ENCODE results near the gene MAP3K5.
"Not testable (repeated sequence)": the region's sequence is repeated elsewhere in the genome, so short reads cannot be mapped to it uniquely, and the experiment has no call there.

MAP3K5 gene

GRCh38 chr6:136604928-136605510, 187.3 kb downstream of the MAP3K5 start:
- no peak for DNase-seq

DNA sequence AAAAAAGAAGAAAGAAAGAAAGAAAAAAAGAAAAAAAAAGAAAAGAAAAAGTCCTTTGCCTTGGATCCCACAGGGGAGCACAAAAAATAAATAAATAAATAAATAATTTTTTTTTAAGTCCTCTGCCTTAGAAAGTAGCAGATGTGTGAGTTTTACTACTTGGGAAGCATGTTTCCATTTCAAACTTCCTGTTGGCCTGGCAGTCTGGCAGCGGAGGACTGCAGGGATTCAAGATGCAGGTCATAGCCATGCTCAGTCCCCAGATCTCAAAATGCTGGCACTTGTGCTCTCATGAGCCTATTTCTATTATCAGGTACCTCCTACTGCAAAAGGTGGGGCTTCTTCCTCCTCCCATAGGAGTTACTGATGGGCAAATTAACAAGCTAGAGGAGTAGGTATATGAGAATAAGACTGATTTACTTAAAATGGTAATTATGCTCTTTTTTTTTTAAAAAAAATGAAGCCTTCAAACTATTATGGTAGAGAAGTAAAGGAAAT, 187.9 kb downstream of the MAP3K5 start:
- DNase-seq, result no peak

GRCh38 chr6:136600818-136601217, 191.5 kb downstream of the MAP3K5 start:
- DNase-seq, result no peak

GRCh38 chr6:136599329-136600011, 192.8 kb downstream of the MAP3K5 start:
- DNase-seq, result no peak

GRCh38 chr6:136598048-136598447, 194.2 kb downstream of the MAP3K5 start:
- DNase-seq, result no peak

GRCh38 chr6:136594671-136595070, 197.6 kb downstream of the MAP3K5 start:
- DNase-seq, result no peak

DNA sequence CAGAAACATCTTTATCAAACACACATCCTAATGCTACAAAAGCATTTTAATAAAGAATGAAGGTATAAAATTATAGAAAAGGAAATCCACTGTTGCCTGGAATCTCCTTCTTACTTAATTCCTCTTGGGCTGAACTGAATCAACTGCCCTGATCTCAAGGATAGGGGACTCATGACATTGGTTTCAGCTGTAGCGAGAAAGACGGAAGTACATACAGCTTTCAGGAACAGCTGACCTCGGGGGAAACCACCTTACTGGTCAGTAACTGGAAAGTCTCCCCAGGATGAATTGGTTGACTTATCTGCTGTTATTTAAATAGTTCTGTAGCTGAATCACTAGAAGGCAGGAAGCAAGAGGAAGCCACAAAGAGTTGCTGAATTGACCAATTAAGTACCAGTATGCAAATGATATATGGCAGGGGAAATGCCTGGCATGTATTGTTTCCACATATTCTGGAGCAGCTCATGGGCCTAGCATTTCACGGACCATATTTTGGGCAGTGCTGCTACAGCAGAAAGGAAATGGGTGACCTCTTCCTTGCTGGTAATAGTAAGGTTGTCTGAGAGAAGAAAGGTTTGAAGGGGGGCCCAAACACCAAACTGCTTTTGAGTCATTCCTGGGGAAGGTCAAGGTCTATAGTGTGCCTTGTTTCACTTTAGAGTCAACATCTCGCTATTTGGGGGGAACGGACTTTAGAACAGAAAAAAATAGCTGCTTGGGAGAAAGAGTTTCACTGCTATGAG, 198.4 kb downstream of the MAP3K5 start:
- no peak for DNase-seq

GRCh38 chr6:136592930-136593673, 199.2 kb downstream of the MAP3K5 start:
- no peak for DNase-seq

DNA sequence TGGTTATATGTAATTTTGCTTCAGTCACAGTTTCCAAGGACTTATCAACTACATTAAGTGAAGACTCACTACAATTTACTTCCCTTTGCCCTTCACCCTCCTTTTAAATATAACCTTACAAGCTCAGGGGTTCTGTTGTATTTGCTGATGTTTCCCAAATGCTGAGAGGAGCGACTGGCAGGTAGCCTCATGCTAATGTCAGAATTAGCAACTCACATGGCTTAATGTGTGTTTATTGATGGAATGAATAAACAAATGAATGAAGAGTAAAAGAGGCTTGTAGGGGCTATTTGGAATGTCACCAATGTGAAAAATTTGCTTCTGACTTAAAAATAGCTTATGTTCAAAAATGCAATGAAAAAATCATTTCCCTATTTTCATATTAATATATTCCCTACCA, 200.7 kb downstream of the MAP3K5 start:
- no peak for DNase-seq

DNA sequence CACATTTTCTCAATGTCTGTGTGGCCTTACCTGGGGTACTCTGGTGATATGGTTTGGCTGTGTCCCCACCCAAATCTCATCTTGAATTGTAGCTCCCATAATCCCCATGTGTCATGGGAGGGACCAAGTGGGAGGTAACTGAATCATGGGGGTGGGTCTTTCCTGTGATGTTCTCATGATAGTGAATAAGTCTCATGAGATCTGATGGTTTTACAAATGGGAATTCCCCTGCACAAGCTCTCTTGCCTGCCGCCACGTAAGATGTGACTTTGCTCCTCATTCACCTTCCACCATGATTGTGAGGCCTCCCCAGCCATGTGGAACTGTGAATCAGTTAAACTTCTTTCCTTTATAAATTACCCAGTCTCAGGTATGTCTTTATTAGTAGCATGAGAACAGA, 201.4 kb downstream of the MAP3K5 start:
- not testable (repeated sequence) for DNase-seq

GRCh38 chr6:136587527-136587926, 204.8 kb downstream of the MAP3K5 start:
- DNase-seq, result no peak

DNA sequence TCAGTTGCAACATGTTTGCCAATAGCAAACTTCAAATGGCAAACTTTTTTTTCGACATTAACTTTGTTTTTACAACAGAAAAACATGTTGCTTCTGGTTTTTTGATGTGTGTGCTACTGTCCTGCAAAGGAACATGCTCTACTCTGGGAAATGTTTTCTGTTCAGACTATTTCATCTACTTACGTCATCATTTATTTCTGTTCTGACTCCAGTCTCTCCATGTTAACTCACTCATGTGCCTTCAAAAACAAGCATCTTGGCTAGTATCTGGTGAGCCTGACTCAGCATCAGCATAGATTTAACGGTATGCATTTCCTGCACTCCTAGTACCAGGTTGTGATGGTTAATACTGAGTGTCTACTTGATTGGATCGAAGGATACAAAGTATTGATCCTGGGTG, 206.0 kb downstream of the MAP3K5 start:
- DNase-seq, result no peak

DNA sequence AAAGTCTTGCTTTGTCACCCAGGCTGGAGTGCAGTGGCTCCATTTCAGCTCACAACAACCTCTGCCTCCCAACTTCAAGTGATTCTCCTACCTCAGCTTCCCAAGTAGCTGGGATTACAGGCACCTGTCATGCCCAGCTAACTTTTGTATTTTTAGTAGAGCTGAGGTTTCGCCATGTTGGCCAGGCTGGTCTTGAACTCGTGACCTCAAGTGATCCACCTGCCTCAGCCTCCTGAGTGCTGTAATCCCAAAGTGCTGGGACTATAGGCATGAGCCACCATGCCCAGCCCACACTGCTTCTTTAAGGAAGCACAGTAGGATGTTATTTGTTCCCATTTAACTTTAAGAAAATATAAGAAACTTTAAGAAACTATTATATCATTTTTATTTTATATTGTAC, 206.8 kb downstream of the MAP3K5 start:
- not testable (repeated sequence) for DNase-seq

DNA sequence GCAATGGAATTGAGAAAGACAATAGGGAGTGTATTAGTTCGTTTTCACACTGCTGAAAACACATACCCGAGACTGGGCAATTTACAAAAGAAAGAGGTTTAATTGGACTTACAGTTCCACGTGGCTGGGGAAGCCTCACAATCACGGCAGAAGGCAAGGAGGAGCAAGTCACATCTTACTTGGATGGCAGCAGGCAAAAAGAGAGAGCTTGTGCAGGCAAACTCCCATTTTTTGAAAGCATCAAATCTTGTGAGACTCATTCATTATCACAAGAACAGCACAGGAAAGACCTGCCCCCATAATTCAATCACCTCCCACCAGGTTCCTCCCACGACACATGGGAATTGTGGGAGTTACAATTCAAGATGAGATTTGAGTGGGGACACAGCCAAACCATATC, 208.0 kb downstream of the MAP3K5 start:
- not testable (repeated sequence) for DNase-seq

GRCh38 chr6:136582711-136583471, 209.4 kb downstream of the MAP3K5 start:
- DNase-seq, result peak in 1 of 2 experiments; percentile 5

DNA sequence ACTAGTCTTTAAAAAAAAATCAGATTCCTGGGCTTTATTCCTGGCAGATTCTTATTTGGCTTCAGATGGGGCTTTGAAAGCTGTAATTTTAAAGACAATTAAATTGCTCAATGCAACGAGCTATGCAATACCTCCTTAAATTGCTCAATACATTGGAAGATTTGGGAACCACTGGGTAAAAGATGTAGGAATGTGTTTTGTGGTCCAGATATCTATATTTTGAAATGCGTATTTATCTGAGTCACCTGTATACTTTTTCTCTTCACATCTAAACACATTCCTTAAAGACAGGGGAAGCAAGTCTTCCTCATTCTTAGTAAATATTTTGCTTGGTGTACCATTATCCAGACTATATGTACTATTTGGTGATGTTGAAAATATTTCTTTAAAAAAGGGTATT, 212.5 kb downstream of the MAP3K5 start:
- no peak for DNase-seq

DNA sequence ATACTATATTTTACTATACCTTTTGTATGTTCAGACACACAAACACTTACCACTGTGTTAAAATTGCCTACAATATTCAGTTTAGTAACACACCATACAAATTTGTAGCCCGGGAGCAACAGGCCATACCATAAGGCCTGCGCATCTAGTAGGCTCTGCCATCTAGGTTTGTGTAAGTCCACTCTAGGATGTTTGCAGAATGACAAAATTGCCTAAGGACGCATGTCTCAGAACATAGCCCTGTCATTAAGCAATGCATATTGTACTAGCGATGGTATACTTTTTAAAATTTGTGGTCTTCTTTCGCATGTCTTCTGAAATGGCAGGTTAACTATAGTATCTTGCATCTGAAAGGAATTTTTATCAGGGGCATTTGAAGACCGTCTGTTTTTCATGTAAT, 215.5 kb downstream of the MAP3K5 start:
- DNase-seq, result no peak

DNA sequence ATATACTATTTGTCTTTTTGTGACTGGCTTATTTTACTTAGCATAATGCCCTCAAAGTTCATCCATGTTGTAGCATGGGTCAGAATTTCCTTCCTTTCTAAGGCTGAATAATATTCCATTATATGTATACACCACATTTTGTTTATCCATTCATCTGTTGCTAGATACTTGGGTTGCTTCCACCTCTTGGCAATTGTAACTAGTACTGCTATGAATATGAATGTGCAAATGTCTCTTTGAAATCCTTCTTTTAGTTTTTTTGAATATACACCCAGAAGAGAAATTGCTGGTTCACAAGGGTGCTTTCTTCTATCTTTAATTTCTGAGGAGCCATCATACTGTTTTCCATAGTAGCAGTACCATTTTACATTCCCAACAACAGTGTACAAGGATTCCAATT, 220.8 kb downstream of the MAP3K5 start:
- no peak for DNase-seq

DNA sequence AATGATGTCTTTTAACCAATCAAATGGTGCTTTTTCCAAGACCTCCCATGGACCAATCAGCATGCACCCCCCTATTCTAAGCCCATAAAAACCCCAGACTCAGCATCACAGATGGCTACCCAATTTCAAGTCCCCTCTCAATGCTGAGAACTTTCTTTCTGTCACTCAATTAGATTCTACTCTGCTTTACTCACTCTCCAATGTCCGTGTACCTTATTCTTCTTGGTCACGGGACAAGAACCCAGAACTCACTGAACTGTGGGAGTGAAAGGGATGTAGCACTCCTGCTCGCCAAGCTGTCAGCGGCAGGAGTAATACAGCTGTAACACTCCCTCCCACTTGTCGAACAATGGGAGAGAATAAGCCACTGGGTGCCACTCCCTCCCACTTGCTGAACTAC, 221.2 kb downstream of the MAP3K5 start:
- no peak for DNase-seq

DNA sequence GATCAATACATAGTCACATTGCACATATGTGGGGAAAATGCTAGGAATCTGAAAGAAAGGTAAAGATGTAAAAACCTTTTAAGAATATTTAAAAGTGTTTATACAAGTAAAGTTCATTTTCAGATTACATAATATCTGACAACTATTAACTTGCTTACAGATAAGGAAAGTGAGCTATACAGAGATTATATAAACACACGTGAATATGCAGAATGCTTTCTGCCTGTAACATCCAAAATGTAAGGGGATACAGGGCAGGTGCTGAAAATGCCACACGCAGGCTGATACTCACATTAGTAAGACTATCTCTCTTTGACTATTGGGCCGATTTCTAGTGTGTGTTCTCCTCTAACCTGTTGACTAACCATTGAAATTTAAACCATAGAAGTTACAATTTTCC, 224.1 kb downstream of the MAP3K5 start:
- no peak for DNase-seq

DNA sequence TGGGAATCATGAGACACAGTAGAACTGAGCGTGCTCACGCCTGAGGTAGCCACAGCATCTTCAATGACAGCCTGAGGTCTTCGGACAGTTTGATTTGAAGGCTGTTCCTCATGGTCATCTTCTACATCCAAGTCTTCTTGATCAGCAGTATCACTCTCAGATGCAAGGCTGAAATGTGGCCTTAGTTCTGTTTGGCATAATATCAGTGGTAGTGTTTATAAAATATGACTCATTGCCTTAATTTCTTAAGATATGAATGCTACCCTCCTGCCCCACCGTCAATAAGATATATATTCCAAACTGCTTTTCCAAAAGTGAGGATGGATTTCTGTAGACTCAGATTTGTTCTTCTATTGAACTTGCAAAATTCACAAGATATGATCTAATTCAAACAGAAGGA, 224.6 kb downstream of the MAP3K5 start:
- no peak for DNase-seq

DNA sequence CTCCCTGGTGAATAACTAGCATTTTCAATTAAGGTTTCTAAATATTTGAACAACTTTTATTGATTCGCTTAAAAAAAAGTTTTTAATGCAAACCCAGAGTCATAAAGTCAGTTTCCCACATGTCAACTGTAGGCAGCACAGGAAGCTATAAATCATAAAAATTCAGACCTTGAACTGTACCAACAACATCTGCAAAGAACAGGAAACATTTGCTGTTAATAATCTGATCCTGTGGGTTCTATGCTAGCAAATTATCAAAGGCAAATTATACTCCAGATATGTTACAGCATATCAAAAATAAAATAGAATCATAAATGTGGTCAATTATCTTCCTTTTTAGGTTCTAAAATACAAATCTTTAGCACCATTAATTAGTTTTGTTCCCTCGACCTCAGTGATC, 225.4 kb downstream of the MAP3K5 start:
- DNase-seq, result no peak
